ENCODE data around the gene H1-8. TPM values are rescaled to one million over a fixed set of nuclear protein-coding genes. Genes with fewer than 3 reads are reported as not detected.

H1-8 gene
- total and polyA plus RNA-seq, 9 of the 15 experiments (the other 6 are each of a cell fraction or from before 2014, with no cell fraction given), result not detected

DNA sequence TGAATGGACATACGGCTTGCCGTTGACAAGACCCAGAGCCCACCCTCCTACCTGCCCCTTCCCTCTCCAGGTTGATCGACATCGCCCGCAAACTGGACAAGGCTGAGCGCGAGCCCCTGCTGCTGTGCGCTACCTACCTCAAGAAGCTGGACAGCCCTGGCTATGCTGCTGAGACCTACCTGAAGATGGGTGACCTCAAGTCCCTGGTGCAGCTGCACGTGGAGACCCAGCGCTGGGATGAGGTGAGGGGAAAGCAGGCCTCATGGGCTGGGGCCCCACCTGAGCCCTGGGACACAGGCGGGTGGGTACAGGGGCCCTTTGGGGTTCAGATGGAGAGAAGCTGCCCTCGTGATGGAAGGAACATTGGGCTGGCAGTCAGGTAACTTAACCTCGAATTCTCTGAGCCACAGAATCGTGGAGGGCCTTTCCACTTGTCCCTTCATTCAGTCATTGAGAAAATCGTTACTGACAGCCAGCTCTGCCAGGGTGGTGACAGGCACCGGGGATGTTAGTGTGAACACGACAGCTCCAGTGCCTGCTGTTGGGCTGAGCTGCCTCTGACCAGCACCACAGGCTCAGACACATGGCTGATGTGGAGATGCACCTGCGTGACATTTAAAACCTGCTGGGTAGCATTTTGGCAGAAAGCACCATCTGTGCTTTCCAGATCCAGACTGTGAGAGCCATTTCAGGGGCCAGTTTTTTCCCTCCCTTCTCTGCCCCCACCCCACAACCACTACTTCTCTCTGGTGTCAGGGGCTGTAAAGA, 40.1 kb upstream of the H1-8 start:
- no peaks in the 10 kb centered on the region for H4K20me1 ChIP-seq (replicated peaks; ENCODE audit: control insufficient read depth, insufficient read depth, low read length)
- H3K9ac ChIP-seq (ENCODE audit: insufficient read depth in 1 of 2, low read depth in 2 of 2, low read length in 2 of 2), result no peak overlapping the region
- ATAC-seq (no peak), DNase-seq (ENCODE audit: extremely low read depth in 1 of 4, low spot score in 3 of 4) (no peak), FAIRE-seq (no peak)
- intact Hi-C loops (cut with micrococcal nuclease), result no loop called here
- ChIA-PET CTCF (ENCODE audit: low intra/inter-chr PET ratio) (no interaction called here), POLR2A (interaction anchor here (0.7 to 0.8 kb wide), 2 partner anchors 10 to 185 kb away, joined by 3 read pairs; no protein-coding TSS in a partner anchor)
- no peaks in the 10 kb centered on the region for H3K9me3 ChIP-seq (replicated peaks; ENCODE audit: control insufficient read depth, insufficient read depth, low read depth, low read length)
- no peak overlapping the region for H2AFZ ChIP-seq (ENCODE audit: low read depth, low read length)
- H3K36me3 ChIP-seq (ENCODE audit: control insufficient read depth, insufficient read depth, low read length), result 0 out of 3 replicates have a peak, but pooled peaks cover 3% of the 10 kb centered on the region
- no TSS peak for BruUV-seq (replicated peaks)
- no peaks in the 10 kb centered on the region for H3K9me1 ChIP-seq (ENCODE audit: control insufficient read depth, insufficient read depth, low read length)
- WGBS (ENCODE audit: insufficient coverage, low coverage, missing lambda C conversion rate), result 70% methylated on average over 14 of the region's 18 CpGs
- in situ Hi-C loops (cut with MboI), result no loop called here
- TF ChIP-seq ZNF165 (CRISPR knock-in tag; IDR thresholded peaks at IDR 0.05; ENCODE audit: borderline replicate concordance) (no peak), ZNF124 (CRISPR knock-in tag; IDR thresholded peaks at IDR 0.05) (no peak), FOXJ2 (tag; IDR thresholded peaks at IDR 0.05) (no peak), BCL6 (CRISPR knock-in tag; IDR thresholded peaks at IDR 0.05) (no peak), STAT5A (IDR thresholded peaks at IDR 0.05; ENCODE audit: borderline replicate concordance, low read length) (no peak), NR2F6 (CRISPR knock-in tag; IDR thresholded peaks at IDR 0.05) (no peak), GTF2E2 (tag; IDR thresholded peaks at IDR 0.05) (no peak), CEBPG (CRISPR knock-in tag; IDR thresholded peaks at IDR 0.05) (no peak), CEBPG (tag; conservative IDR thresholded peaks at IDR 0.05 in 1 of 2, IDR thresholded peaks at IDR 0.05 in 1 of 2) (no peak), CBX1 (IDR thresholded peaks at IDR 0.05; ENCODE audit: low read depth) (no peak), ZNF134 (CRISPR knock-in tag; conservative IDR thresholded peaks at IDR 0.05) (no peak)
- TF ChIP-seq, protein P1, sequence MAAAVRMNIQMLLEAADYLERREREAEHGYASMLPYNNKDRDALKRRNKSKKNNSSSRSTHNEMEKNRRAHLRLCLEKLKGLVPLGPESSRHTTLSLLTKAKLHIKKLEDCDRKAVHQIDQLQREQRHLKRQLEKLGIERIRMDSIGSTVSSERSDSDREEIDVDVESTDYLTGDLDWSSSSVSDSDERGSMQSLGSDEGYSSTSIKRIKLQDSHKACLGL (CRISPR knock-in tag; IDR thresholded peaks at IDR 0.05; ENCODE audit: borderline replicate concordance, poor library complexity, severe bottlenecking), result no peak
- TF ChIP-seq, protein P2, sequence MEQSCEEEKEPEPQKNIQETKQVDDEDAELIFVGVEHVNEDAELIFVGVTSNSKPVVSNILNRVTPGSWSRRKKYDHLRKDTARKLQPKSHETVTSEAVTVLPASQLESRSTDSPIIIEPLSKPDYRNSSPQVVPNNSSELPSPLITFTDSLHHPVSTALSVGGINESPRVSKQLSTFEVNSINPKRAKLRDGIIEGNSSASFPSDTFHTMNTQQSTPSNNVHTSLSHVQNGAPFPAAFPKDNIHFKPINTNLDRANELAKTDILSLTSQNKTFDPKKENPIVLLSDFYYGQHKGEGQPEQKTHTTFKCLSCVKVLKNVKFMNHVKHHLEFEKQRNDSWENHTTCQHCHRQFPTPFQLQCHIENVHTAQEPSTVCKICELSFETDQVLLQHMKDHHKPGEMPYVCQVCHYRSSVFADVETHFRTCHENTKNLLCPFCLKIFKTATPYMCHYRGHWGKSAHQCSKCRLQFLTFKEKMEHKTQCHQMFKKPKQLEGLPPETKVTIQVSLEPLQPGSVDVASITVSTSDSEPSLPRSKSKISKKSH (CRISPR knock-in tag; IDR thresholded peaks at IDR 0.05), result no peak
- TF ChIP-seq, protein P3, sequence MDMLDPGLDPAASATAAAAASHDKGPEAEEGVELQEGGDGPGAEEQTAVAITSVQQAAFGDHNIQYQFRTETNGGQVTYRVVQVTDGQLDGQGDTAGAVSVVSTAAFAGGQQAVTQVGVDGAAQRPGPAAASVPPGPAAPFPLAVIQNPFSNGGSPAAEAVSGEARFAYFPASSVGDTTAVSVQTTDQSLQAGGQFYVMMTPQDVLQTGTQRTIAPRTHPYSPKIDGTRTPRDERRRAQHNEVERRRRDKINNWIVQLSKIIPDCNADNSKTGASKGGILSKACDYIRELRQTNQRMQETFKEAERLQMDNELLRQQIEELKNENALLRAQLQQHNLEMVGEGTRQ (CRISPR knock-in tag; IDR thresholded peaks at IDR 0.05), result no peak
- no peak overlapping the region for H3K27ac ChIP-seq (ENCODE audit: extremely low read depth, low read depth, low read length)
- H3K27me3 ChIP-seq (ENCODE audit: control insufficient read depth in 2 of 2, insufficient read depth in 2 of 2, low read length in 2 of 2), result no peaks in the 10 kb centered on the region
- H3K4me1 ChIP-seq (replicated peaks in 1 of 2; ENCODE audit: control insufficient read depth in 2 of 2, insufficient read depth in 2 of 2, low read length in 2 of 2), result no peaks in the 10 kb centered on the region; a peak in 1 of 5 replicates
- no peaks in the 10 kb centered on the region for H3K79me2 ChIP-seq (ENCODE audit: control insufficient read depth, insufficient read depth, low read length)
- H3K4me2 ChIP-seq (ENCODE audit: insufficient read depth, low read length), result no peak overlapping the region
- H3K4me3 ChIP-seq, result no peak overlapping the region
